Testis (tissue), 3 donors: ENCODE measurements around the gene MYNN. TPM values are rescaled to one million over a fixed set of nuclear protein-coding genes. Genes with fewer than 3 reads are reported as not detected.

Experiments used
- DNase-seq: peaks from one replicate; pipeline ENCODE4 v3.0.0-alpha.2; 2019
- H3K27ac ChIP-seq, 2 donors: fragments of 200-600 bp; sonication (generic); one replicate each; pipeline ENCODE4 v1.5.1; 2019
- H3K27me3 ChIP-seq: fragments of 200-600 bp; sonication (generic); one replicate; pipeline ENCODE4 v1.5.1; 2019
- H3K36me3 ChIP-seq: fragments of 200-600 bp; sonication (generic); one replicate; pipeline ENCODE4 v1.5.1; 2017; ENCODE audit warnings: low read depth; ENCODE audit errors: missing control alignments
- H3K4me1 ChIP-seq: fragments of 200-600 bp; sonication (generic); one replicate; pipeline ENCODE4 v1.5.1; 2019
- H3K4me3 ChIP-seq, 2 donors: fragments of 200-600 bp; sonication (generic); one replicate each; pipeline ENCODE4 v1.5.1; 2017 to 2019
- H3K9me3 ChIP-seq: fragments of 200-600 bp; sonication (generic); one replicate; pipeline ENCODE4 v1.5.1; 2017
- CTCF ChIP-seq, 3 experiments: fragments of 450-650 bp in 2 of 3; fragments of 200-600 bp in 1 of 3; sonication (generic) in 1 of 3; IDR thresholded peaks; one replicate each; pipeline ENCODE4 v1.5.1; 2016 to 2019; ENCODE audit warnings: antibody characterized with exemption in 3 of 3, mild to moderate bottlenecking in 2 of 3, moderate library complexity in 1 of 3
- POLR2A ChIP-seq: fragments of 450-650 bp; IDR thresholded peaks from one replicate; pipeline ENCODE4 v1.6.1; 2017; ENCODE audit warnings: antibody characterized with exemption, mild to moderate bottlenecking, moderate library complexity
- WGBS, 2 donors: methylation state at CpG; one replicate each; pipeline ENCODE4 v1.1.5; 2018; 5-methylcytosine and 5-hydroxymethylcytosine counted together
- intact Hi-C: fragments of 100-400 bp; cut with DNase I; formaldehyde crosslinking; loops from one replicate; pipeline ENCODE4 v1.15.1; 2023; ENCODE audit warnings: low total_unique reads
- polyA plus RNA-seq: library from polyadenylated mRNA; stranded (reverse); fragments of 350-450 nt; fragmentation: Illumina TruSeq; extraction: RNeasy Lipid Tissue Mini Kit (QIAGEN cat#74804); gene quantifications from one replicate; pipeline ENCODE4 v1.2.3, GENCODE V29; 2014; ENCODE audit warnings: low read depth, low replicate concordance; ENCODE audit not compliant: insufficient read depth
- total RNA-seq, 2 donors: library from RNA; depleted of rRNA; stranded (reverse); fragments of >200 nt; gene quantifications; one replicate each; pipeline ENCODE4 v1.2.3, GENCODE V29; 2016

MYNN gene
- total and polyA plus RNA-seq, 3 donors from 2014 or later: 14.6 to 27.0 (median 22.4) TPM

- intact Hi-C loops: no loop called here
Measured at GRCh38 chr3:169835533-169835932, 62.3 kb downstream of the MYNN start.

GRCh38 chr3:169836078-169836941 is 63.1 kb downstream of the MYNN start:
- H3K4me1 ChIP-seq: no peaks in the 10 kb centered on the region
- H3K9me3 ChIP-seq: no peaks in the 10 kb centered on the region
- WGBS, 2 donors: 77 to 92% methylated on average over 5 of the region's 5 CpGs
- H3K36me3 ChIP-seq: no peaks in the 10 kb centered on the region
- intact Hi-C loops: no loop called here
- H3K4me3 ChIP-seq: no peak overlapping the region
- H3K27me3 ChIP-seq: no peaks in the 10 kb centered on the region
- no peak overlapping the region for H3K27ac ChIP-seq
- DNase-seq: no peak
- TF ChIP-seq POLR2A (no peak), CTCF (IDR thresholded peaks at IDR 0.05) (no peak)

More at GRCh38 chr3:169835533-169835932, 62.3 kb downstream of the MYNN start:
- Histone ChIP-seq H3K4me1 (no peaks in the 10 kb centered on the region), H3K9me3 (no peaks in the 10 kb centered on the region), H3K27me3 (no peaks in the 10 kb centered on the region), H3K27ac (no peak overlapping the region), H3K36me3 (no peaks in the 10 kb centered on the region), H3K4me3 (no peak overlapping the region)
- TF ChIP-seq POLR2A: no peak
- TF ChIP-seq CTCF (IDR thresholded peaks at IDR 0.05): no peak
- 43 to 77% methylated on average over 1 of the region's 1 CpG for WGBS, 2 donors
- DNase-seq: no peak

GRCh38 chr3:169836942-169837275 is 63.7 kb downstream of the MYNN start:
- Histone ChIP-seq H3K36me3 (no peaks in the 10 kb centered on the region), H3K27ac (no peak overlapping the region), H3K27me3 (no peaks in the 10 kb centered on the region), H3K4me1 (no peaks in the 10 kb centered on the region), H3K4me3 (no peak overlapping the region), H3K9me3 (no peaks in the 10 kb centered on the region)
- WGBS, 2 donors: 87 to 89% methylated on average over 3 of the region's 3 CpGs
- DNase-seq: no peak
- no peak for TF ChIP-seq CTCF (IDR thresholded peaks at IDR 0.05)
- no peak for TF ChIP-seq POLR2A
- intact Hi-C loops: no loop called here

- no peak for DNase-seq
- Histone ChIP-seq H3K4me1 (no peaks in the 10 kb centered on the region), H3K9me3 (no peaks in the 10 kb centered on the region), H3K27me3 (no peaks in the 10 kb centered on the region), H3K4me3 (no peak overlapping the region), H3K27ac (no peak overlapping the region), H3K36me3 (no peaks in the 10 kb centered on the region)
- 90 to 94% methylated on average over 1 of the region's 1 CpG for WGBS, 2 donors
- TF ChIP-seq CTCF (IDR thresholded peaks at IDR 0.05) (no peak), POLR2A (no peak)
- intact Hi-C loops: no loop called here
Measured at GRCh38 chr3:169838511-169839030, 65.4 kb downstream of the MYNN start.

Other genes starting within 250 kb of the MYNN start
- 10 to 100 TPM in 1 of 2 donors, 1 to 10 TPM in 1; 5.2 to 13.5 TPM for gene MECOM, start 109.7 kb upstream of the MYNN start, total RNA-seq
- gene MECOM, start 109.7 kb upstream of the MYNN start, polyA plus RNA-seq: 6.7 TPM
- gene TERC, start 8.3 kb upstream of the MYNN start, total RNA-seq: 1,000 to 10,000 TPM in 1 of 2 donors, 100 to 1,000 TPM in 1; 512 to 1,059 TPM
- gene TERC, start 8.3 kb upstream of the MYNN start, polyA plus RNA-seq: not detected
- gene ACTRT3, start 3.8 kb upstream of the MYNN start, total RNA-seq: 10 to 100 TPM; 26.7 to 47.4 TPM
- 104 TPM for gene ACTRT3, start 3.8 kb upstream of the MYNN start, polyA plus RNA-seq
- 1 to 10 TPM in 1 of 2 donors, under 1 TPM in 1; 0.68 to 1.3 TPM for gene LRRIQ4, start 39.5 kb downstream of the MYNN start, total RNA-seq
- 3.4 TPM for gene LRRIQ4, start 39.5 kb downstream of the MYNN start, polyA plus RNA-seq
- gene LRRC34, start 39.5 kb downstream of the MYNN start, total RNA-seq: 1 to 10 TPM; 9.4 to 9.7 TPM
- 32.8 TPM for gene LRRC34, start 39.5 kb downstream of the MYNN start, polyA plus RNA-seq
- gene LRRC31, start 96.5 kb downstream of the MYNN start, total RNA-seq: under 1 TPM; 0.19 to 0.24 TPM
- gene LRRC31, start 96.5 kb downstream of the MYNN start, polyA plus RNA-seq: 0.15 TPM
- gene SAMD7, start 138.2 kb downstream of the MYNN start, total RNA-seq: under 1 TPM in 1 of 2 donors, not detected in 1; 0.68 TPM
- 0.25 TPM for gene SAMD7, start 138.2 kb downstream of the MYNN start, polyA plus RNA-seq
- gene SEC62, start 193.4 kb downstream of the MYNN start, total RNA-seq: 10 to 100 TPM; 44.7 to 45.1 TPM
- gene SEC62, start 193.4 kb downstream of the MYNN start, polyA plus RNA-seq: 23.2 TPM